LNCaP clone FGC (cell line): ENCODE results near the gene UBAC2.

Source experiments
- DNase-seq: peaks from one replicate; pipeline ENCODE4 v3.0.0-alpha.2; 2011; ENCODE audit warnings: low read depth
- H3K4me3 ChIP-seq: 2 replicates; pipeline ENCODE4 v1.5.1; 2011; ENCODE audit warnings: mild to moderate bottlenecking, low read depth, low read length, control low read depth
- TF ChIP-seq, protein P1 (sequence below): IDR thresholded peaks from 2 replicates; pipeline ENCODE4 v1.5.1; 2012; ENCODE audit warnings: mild to moderate bottlenecking; ENCODE audit not compliant: control insufficient read depth, insufficient read depth; ENCODE audit errors: extremely low read depth

Gene UBAC2

GRCh38 chr13:99261059-99261458, 60.4 kb downstream of the UBAC2 start:
- H3K4me3 ChIP-seq, result no peak overlapping the region
- TF ChIP-seq, protein P1, sequence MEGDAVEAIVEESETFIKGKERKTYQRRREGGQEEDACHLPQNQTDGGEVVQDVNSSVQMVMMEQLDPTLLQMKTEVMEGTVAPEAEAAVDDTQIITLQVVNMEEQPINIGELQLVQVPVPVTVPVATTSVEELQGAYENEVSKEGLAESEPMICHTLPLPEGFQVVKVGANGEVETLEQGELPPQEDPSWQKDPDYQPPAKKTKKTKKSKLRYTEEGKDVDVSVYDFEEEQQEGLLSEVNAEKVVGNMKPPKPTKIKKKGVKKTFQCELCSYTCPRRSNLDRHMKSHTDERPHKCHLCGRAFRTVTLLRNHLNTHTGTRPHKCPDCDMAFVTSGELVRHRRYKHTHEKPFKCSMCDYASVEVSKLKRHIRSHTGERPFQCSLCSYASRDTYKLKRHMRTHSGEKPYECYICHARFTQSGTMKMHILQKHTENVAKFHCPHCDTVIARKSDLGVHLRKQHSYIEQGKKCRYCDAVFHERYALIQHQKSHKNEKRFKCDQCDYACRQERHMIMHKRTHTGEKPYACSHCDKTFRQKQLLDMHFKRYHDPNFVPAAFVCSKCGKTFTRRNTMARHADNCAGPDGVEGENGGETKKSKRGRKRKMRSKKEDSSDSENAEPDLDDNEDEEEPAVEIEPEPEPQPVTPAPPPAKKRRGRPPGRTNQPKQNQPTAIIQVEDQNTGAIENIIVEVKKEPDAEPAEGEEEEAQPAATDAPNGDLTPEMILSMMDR, result no peak
- no peak for DNase-seq

DNA sequence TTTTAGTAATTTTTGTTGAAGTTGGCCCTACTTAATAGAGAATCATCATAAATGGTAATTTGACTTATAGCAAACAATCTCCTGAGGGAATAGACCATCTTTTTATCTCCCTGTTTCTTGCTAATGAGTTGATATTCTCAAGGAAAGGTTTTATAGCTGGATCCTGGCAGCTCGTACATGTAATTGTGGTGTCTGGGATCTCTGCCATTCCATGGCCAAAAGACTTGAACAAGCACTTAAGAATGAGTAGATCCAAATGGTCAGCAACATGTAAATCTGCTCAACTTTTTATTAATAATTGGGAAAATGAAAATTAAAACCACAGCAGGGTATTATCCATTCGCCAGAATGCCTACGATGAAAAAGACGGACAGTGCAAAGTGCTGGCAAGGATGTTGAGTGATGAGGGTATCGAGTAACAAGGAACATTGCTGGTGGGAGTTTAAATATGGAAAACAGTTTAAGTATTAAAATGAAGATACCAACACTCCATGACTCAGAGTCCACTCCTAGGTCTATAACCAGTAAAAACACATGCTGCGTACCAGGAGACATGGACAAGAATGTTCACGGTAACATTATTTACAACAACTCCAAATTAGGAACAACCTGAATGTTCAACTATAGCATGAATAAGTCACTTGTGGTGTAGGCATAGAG, 62.6 kb downstream of the UBAC2 start:
- TF ChIP-seq, protein P1, result no peak
- no peak overlapping the region for H3K4me3 ChIP-seq
- DNase-seq, result peak; percentile 17

GRCh38 chr13:99264051-99264450, 63.4 kb downstream of the UBAC2 start:
- TF ChIP-seq, protein P1, result no peak
- H3K4me3 ChIP-seq, result no peak overlapping the region
- DNase-seq, result no peak

DNA sequence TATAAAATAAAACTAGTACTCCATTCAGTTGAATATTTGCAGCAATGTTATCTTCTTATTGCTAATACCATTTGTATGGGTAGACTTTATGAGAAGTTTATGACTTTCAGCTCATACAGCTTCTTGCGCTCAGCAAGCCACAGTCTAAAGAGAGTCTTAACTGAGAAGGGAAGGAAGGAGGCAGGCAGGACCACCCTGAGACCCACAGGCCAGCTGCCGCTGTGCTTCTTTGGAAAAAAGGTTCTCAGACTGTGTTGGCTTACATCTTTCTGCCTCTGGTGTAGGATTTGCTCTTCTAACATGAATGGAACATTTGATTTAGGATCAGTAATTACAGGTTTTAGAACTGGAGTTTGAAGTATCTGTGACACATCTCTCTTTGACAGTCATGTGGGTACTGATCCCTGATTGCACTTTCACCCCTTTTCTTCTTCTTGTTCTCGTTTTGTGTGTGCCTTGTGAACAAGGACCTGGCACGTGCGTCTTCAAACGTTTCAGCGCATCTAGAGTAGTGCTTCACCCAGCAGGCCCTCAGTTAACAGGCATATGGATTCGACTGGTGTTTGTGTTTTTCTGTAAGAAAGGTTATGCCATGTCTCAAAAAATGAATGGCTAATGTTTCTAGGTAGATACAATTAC, 64.6 kb downstream of the UBAC2 start:
- no peak overlapping the region for H3K4me3 ChIP-seq
- TF ChIP-seq, protein P1, result no peak
- no peak for DNase-seq

DNA sequence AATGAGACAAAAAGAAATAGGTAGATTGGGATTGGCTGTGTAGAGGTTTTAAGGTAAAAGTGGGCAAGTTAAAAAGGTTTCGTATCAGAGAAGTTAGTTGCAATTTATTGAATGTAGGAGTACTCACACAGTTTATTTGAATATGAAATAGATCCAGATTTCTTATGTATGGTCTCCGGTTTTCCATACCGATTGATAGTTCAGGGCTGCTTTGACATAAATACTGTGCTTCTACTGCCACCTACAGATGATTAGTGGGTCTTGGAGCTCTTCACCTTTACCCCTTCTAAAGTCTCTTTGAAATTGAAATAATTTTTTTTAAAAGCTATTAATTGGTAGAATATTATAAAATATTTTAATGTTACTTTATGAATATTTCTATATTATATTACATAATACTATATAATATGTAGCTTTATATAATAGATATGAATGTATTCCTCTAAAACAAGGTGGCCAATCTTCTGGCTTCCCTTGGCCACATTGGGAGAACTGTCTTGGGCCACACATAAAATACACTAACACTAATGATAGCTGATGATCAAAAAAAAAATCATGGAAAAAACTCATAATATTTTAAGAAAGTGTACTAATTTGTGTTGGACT, 65.3 kb downstream of the UBAC2 start:
- TF ChIP-seq, protein P1, result peak; percentile 50
- H3K4me3 ChIP-seq, result no peak overlapping the region
- DNase-seq, result no peak

DNA sequence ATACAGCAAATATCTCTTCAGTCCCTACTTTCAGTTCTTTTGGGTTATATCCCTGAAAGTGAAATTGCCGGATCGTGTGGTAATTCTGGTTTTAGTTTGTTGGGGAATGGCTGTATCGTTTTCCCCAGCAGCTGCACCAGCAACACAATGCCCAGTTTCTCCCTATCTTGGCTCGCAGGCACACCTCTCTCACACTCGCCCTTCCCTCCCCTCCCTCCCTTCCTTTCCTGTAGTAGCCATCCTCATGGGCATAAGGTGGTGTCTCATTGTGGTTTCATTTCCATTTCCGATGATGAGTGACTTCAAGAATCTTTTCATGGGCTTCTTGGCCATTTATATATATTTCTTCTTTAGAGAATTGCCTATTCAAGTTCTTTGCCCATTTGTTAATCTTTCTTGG, 66.2 kb downstream of the UBAC2 start:
- TF ChIP-seq, protein P1, result no peak
- no peak overlapping the region for H3K4me3 ChIP-seq
- DNase-seq, result no peak

GRCh38 chr13:99267927-99268326, 67.3 kb downstream of the UBAC2 start:
- H3K4me3 ChIP-seq, result no peak overlapping the region
- TF ChIP-seq, protein P1, result no peak
- DNase-seq, result no peak
